ENCODE data around the gene ANKRD33B. TPM values are rescaled to one million over a fixed set of nuclear protein-coding genes. Genes with fewer than 3 reads are reported as not detected.
"Not testable (repeated sequence)": the region's sequence is repeated elsewhere in the genome, so short reads cannot be mapped to it uniquely, and the experiment has no call there.

ANKRD33B gene
- total RNA-seq, 2 experiments from 2014 or later, result 22.9 to 23.2 TPM

DNA sequence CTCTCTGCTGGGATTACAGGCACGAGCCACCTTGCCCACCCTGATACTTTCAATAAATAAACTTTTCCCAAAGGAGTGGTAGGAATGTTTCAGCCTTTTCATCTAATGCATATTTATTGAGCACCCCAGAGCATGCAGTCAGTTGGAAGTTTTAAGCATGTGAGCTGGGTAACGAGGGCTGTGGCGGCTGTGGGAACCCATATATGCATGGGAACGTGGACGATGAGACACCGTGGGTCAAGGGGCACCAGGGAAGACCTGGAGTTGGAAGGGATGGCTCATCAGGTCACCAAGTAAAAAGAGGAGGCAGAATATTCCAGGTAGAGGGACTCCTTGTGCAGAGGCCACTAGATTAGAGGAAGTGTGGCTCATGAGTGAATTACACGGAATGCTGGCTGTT lies 64.7 kb downstream of the ANKRD33B start:
- ChIA-PET CTCF (interaction anchor here (1.4 to 2.8 kb wide), 4 partner anchors 173 to 345 kb away, joined by 3 to 15 read pairs (median 8); no protein-coding TSS in a partner anchor), POLR2A (interaction anchor here (1.4 kb wide), 1 partner anchor 65 kb away, joined by 3 read pairs; the partner anchor contains the start of gene ANKRD33B)

DNA sequence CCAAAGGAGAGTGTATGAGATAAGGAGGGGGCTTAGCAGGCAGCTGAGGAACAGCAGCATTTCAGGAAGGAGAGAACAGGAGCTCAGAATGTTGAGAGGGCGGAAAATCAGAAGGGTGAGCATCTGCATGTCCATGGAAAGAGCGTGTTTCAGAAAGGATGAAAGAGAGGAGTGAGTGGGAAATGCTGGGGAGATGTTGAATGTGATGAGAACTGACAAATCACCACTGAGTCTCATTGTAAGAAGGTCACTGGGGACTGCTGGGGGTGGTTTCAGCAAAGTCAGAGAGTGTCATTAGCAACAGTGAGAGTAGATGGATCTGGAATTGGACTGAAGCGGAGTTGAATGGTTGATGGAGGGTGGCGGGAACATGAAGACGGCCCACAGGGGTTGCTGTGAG lies 65.8 kb downstream of the ANKRD33B start:
- ChIA-PET CTCF (interaction anchor here (2.8 kb wide), 1 partner anchor 346 kb away, joined by 13 read pairs; no protein-coding TSS in a partner anchor), POLR2A (no interaction called here)

GRCh38 chr5:10630126-10630525 lies 66.3 kb downstream of the ANKRD33B start:
- ChIA-PET CTCF (no interaction called here), POLR2A (no interaction called here)

DNA sequence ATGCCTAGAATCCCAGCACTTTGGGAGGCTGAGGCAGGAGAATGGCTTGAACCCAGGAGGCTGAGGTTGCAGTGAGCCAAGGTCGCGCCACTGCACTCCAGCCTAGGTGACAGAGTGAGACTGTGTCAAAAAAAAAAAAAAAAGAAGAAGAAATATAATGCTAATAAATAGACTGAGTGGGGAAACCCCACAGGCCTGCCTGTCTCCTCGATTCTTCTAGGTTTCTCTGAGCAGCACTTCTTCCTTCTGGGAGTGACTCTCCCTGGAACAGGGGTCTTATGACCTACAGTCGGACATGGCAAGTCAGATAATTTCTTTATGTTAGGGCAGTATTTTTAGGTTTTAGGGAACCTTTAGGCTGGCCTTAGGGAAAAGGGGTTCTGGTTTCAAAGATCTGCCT lies 66.9 kb downstream of the ANKRD33B start:
- POLR2A ChIA-PET, CTCF ChIA-PET: not testable (repeated sequence)

GRCh38 chr5:10631316-10631996 lies 67.6 kb downstream of the ANKRD33B start:
- ChIA-PET CTCF (no interaction called here), POLR2A (no interaction called here)

GRCh38 chr5:10632110-10632761 lies 68.4 kb downstream of the ANKRD33B start:
- ChIA-PET CTCF (interaction anchor here (0.8 kb wide), 1 partner anchor 1274 kb away, joined by 3 read pairs; no protein-coding TSS in a partner anchor), POLR2A (interaction anchor here (1.0 kb wide), 2 partner anchors 36 to 279 kb away, joined by 3 to 4 read pairs; partner anchors contain the start of gene MARCHF6)

GRCh38 chr5:10633271-10634049 lies 69.6 kb downstream of the ANKRD33B start:
- POLR2A ChIA-PET, result no interaction called here
- CTCF ChIA-PET, result no interaction called here

- ChIA-PET POLR2A (interaction anchor here (1.3 kb wide), 1 partner anchor 50 kb away, joined by 3 read pairs; no protein-coding TSS in a partner anchor), CTCF (interaction anchor here (1.2 kb wide), 1 partner anchor 55 kb away, joined by 6 read pairs; no protein-coding TSS in a partner anchor)
Measured at GRCh38 chr5:10634050-10634449, 70.2 kb downstream of the ANKRD33B start.

DNA sequence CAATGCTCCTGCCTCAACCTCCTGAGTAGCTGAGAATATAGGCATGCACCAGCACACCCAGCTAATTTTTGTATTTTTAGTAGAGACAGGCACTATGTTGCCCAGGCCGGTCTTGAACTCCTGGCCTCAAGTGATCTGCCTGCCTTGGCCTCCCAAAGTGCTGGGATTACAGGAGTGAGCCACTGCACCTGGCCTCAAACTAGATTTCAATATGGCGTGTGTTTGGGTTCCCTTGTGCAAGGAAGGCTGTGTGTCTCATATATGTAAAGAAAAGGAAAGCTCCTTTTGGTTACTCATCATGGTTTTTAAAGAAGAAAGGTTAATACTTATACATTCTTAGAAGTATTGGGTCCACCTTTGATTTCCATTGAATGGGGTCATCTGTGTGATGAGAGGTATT lies 70.7 kb downstream of the ANKRD33B start:
- ChIA-PET POLR2A (interaction anchor here (1.2 to 1.3 kb wide), 2 partner anchors 50 to 281 kb away, joined by 3 to 5 read pairs; partner anchors contain the start of gene MARCHF6), CTCF (interaction anchor here (1.2 kb wide), 1 partner anchor 55 kb away, joined by 6 read pairs; no protein-coding TSS in a partner anchor)

DNA sequence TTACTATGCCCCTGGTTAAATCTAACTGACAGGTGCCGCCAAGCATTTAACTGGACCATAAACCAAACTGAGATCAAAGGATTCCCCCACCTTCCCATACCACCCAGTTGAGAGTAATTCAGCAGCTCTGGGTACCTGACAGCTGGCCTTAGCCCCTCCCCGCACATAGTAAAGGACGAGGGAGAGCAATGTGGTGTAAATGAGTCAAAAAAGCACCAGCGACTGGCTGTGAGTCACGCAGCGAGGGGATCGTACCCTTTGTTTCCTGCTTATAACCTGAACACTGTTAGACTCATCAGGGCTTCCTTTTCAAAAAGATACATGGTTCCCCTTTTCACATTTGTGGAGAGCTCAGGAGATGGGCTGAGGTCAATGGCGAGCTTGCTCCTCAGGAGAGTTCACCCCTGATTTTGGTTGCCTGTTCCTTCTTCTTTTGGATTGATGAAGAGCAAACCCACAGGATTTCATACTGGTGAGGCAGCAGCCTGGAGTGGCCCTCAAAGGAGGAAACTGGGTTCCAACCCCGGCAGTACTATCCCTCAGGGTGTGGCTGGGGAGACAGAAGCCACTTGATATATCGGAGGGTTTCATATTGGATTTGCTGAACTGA lies 71.5 kb downstream of the ANKRD33B start:
- ChIA-PET CTCF (interaction anchor here (1.2 to 3.1 kb wide), 2 partner anchors 8 to 54 kb away, joined by 6 to 12 read pairs; no protein-coding TSS in a partner anchor), POLR2A (interaction anchor here (0.5 to 1.3 kb wide), 3 partner anchors 49 to 282 kb away, joined by 3 to 5 read pairs (median 4); partner anchors contain the start of gene MARCHF6)

GRCh38 chr5:10635867-10636350 lies 72.0 kb downstream of the ANKRD33B start:
- ChIA-PET CTCF (interaction anchor here (3.1 kb wide), 1 partner anchor 8 kb away, joined by 12 read pairs; no protein-coding TSS in a partner anchor), POLR2A (interaction anchor here (0.5 to 1.2 kb wide), 2 partner anchors 221 to 283 kb away, joined by 4 to 5 read pairs; partner anchors contain the start of gene MARCHF6)

- ChIA-PET CTCF (interaction anchor here (3.1 kb wide), 1 partner anchor 9 kb away, joined by 12 read pairs; no protein-coding TSS in a partner anchor), POLR2A (no interaction called here)
Measured at GRCh38 chr5:10636363-10637142, 72.7 kb downstream of the ANKRD33B start.

GRCh38 chr5:10637944-10638343 lies 74.1 kb downstream of the ANKRD33B start:
- ChIA-PET CTCF (interaction anchor here (3.1 kb wide), 1 partner anchor 10 kb away, joined by 12 read pairs; no protein-coding TSS in a partner anchor), POLR2A (no interaction called here)

GRCh38 chr5:10638723-10639122 lies 74.9 kb downstream of the ANKRD33B start:
- POLR2A ChIA-PET, result not testable (repeated sequence)

DNA sequence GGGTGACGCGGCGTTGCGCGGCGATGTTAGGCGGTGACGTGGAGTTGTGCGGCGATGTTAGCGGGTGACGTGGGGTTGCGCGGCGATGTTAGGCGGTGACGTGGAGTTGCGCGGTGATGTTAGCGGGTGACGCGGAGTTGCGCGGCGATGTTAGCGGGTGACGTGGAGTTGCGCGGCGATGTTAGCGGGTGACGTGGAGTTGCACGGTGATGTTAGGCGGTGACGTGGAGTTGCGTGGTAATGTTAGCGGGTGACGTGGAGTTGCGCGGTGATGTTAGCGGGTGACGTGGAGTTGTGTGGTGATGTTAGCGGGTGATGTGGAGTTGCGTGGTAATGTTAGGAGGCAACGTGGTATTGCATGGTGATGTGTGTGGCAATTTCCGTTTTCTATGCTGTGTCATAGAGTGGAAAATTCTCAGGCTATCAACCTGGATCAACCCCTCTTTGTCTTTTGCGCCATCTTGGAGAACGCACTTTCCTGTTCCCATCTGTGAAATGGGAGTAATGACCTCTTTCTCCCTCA lies 76.0 kb downstream of the ANKRD33B start:
- CTCF ChIA-PET, result no interaction called here
- POLR2A ChIA-PET, result no interaction called here

More at GRCh38 chr5:10638723-10639122, 74.9 kb downstream of the ANKRD33B start:
- CTCF ChIA-PET, result interaction anchor here (3.1 kb wide), 1 partner anchor 11 kb away, joined by 12 read pairs; no protein-coding TSS in a partner anchor

DNA sequence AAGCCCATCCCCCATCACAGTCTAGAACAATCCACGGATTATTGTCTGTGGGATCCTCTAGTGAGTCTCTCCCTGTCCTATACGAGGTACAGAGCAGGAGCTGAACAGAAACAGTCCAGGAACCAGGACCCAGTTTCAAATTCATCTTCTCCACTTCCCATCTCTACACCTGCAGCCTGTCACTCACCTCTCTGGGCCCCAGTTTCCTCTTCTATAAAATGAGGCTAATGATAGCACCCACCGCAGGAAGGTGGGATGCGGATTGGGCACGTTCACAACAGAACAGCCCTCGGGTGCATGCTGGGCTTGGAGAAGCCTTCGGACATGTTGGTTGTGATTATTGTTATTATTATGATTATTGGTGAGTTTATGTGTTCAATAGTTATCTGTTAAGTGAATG lies 78.5 kb downstream of the ANKRD33B start:
- CTCF ChIA-PET, result no interaction called here
- POLR2A ChIA-PET, result no interaction called here

DNA sequence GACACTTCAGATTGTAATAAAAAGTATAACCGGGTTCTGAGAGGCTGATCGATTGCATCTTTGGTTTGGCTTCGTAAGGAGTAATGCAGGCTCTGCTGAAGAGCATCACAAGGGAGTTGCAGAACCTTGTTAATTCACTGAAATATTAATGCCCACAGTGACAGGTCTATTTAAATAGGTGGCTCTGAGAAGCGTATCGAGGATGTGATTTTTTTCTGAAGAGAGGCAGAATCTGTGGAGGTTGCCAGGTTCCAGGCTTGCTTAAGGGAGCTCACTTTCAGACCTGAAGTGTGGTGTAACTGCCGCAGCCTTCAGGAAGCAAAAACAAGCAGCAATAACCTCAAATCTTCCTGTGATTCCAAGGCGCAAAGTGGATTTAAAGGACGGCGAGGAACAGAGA lies 80.3 kb downstream of the ANKRD33B start:
- CTCF ChIA-PET, result interaction anchor here (0.7 kb wide), 1 partner anchor 47 kb away, joined by 3 read pairs; no protein-coding TSS in a partner anchor
- POLR2A ChIA-PET, result no interaction called here

DNA sequence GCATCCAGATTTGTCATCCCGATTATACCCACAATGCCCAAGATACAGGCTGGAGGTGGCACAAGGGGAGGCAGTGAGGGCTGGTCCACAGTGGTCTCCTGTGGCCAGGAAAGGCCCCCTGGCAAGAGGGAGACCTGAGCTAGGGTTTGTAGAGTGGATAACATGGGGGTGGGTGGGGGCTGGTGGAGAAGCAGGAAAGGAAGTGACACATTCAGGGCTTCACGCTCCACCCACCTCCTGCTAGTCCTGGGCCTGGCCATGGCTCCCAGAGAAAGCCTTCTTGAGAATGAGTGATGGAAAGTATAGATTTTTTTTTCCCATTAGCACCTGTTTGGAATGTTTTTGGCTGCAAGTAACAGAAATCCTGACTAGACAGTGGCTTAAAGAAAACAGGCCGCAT lies 81.3 kb downstream of the ANKRD33B start:
- ChIA-PET CTCF (no interaction called here), POLR2A (no interaction called here)

Data from activated CD8-positive, alpha-beta memory T cell treated with anti-CD3 and anti-CD28 coated beads for 36 hours (primary cell).